ENCODE results near the gene GINS1.

The GINS1 gene

GRCh38 chr20:25496165-25496967 is 88.9 kb downstream of the GINS1 start:
- no peak for DNase-seq

- DNase-seq = no peak
These were observed 89.5 kb downstream of the GINS1 start for GRCh38 chr20:25496968-25497401.

- DNase-seq = no peak
These were observed 90.3 kb downstream of the GINS1 start for GRCh38 chr20:25497586-25498279.
